Hepatic stellate cell (primary cell): ENCODE measurements around the gene GLI3.

Experiments used
- DNase-seq: peaks from one replicate; pipeline ENCODE4 v3.0.0; 2011; ENCODE audit warnings: low spot score

The GLI3 gene

GRCh38 chr7:42033480-42033879 is 203.5 kb downstream of the GLI3 start:
- DNase-seq: no peak

DNA sequence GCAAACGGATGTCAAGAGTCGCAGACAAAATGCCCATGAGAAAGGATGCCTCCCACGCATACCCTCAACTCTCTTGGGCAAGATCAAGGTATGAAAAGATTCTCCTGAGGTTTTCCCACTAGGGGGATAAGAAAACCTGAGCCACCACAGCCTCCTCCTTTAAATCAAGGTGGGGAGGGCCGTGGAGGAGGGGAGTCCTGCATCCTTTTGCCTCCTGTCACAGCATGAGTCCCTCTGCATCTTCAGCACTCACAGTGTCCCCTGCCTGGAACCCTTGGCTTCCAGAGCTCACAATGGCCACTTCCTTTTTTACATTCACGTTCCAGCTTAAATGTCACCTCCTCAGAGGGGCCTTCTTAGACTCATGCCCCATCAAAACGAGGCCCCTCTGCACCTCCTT is 207.6 kb downstream of the GLI3 start:
- no peak for DNase-seq

DNA sequence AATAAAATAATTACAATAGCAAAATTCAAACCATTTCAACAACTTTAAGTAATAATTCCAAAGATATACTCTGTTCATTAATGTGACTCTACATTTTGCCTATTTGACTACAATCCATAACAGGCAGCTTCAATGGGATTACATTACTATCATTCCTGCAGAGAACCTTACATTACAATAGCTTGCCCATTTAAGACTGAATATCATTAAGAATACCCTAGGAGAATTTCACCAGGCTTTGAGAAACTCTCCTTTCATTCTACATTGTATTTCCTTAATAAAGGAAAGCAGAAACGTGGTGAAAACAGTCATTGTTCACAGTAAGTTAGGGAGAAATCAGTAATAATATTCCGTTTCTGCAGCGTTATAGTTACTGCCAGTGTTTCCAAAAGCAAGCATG is 209.5 kb downstream of the GLI3 start:
- no peak for DNase-seq

- no peak for DNase-seq
These were observed 210.3 kb downstream of the GLI3 start for GRCh38 chr7:42026622-42027197.

- DNase-seq: no peak
These were observed 211.2 kb downstream of the GLI3 start for GRCh38 chr7:42025635-42026375.

DNA sequence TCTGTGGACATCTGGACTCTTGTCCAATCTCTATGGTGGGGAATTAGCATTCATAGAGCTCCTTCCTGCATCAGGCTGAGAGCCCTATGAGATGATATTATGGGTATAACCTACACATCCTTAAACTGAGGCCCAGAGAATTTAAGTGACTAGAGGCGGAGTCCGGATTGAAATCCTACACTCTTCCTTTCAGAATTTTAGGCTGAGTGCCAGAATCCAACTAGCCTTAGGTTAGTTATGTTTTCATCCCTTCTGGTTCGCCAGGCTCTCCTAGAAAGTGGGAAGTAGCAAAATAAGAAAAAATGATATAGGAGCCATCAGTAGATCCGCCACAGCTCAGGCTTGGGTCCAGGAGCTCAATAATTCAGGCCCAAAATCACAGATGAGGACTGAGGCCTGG is 212.5 kb downstream of the GLI3 start:
- DNase-seq: no peak

DNA sequence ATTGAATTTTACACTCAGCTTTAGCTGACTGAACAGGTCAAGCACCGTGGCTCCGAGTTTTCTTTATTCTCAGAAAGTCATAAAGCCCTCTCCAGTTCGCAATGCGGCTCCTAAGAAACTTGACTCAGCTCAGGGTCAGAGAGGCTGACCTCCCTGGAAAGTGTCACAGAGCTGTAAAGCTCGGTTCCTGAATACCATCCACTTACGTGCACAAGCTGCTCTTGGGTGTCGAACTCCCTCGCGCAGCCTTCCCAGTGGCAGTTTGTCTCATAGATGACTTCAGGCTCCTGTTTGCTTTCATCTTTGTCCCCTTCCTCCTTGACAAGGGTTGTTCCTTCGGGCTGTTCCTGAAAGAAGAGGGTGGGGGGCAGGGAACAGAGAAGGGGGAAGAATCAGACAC is 213.7 kb downstream of the GLI3 start:
- DNase-seq: no peak

DNA sequence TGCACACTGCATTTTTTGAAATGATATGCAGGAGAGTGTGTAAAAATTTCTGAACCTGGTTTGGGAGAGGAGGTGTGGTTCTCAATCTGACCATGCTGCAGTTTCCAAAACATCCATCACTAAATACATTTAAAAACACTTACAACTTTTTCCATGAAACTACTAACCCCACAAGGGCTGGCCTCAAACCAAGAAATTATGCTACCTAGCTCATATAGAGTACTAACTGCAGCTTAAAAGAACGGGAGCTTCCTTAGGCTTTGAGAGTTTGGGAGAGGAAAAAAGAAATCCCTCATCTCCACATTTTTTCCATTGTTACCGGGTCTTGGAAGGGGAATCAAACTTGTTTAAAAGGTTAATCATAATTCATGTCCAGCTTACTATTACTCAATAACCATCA is 214.2 kb downstream of the GLI3 start:
- no peak for DNase-seq

- DNase-seq: no peak
These were observed 215.0 kb downstream of the GLI3 start for GRCh38 chr7:42022056-42022455.

DNA sequence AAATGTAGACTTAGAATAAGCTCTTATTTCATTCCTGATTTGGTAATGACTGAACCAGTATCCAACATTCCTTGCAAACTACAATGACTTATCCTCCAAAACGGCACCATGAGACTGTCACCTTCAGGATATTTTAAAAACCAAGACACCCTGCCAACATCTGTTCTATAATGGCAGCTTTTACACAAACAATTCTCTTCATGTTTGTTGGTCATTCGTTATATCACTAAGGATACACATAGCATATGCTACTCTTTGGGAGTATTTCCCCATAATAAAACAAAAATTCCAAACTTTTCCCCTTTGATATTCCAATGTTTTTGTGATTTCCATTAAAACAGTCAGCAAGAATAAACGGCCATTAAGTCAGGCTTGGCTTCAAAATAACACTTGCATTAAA is 215.4 kb downstream of the GLI3 start:
- DNase-seq: no peak

DNA sequence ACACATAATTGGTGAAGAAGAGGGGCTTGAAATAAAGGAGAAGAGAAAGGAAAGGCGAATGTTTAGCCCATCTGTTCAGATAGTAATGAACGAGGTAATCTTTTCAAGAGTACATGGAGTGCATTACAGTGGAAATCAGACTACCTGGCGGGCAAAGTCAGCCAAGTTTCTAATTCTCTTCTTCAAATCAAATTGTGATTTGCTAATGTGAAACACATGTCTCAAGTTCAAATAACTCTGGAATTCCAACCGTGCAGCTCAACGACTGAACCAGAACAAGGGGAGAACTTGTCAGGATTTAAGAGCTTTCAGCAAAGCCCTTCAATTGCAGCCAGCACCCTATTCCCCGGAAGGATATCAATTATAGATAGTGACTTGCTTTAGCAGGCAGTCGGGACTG is 216.9 kb downstream of the GLI3 start:
- no peak for DNase-seq

DNA sequence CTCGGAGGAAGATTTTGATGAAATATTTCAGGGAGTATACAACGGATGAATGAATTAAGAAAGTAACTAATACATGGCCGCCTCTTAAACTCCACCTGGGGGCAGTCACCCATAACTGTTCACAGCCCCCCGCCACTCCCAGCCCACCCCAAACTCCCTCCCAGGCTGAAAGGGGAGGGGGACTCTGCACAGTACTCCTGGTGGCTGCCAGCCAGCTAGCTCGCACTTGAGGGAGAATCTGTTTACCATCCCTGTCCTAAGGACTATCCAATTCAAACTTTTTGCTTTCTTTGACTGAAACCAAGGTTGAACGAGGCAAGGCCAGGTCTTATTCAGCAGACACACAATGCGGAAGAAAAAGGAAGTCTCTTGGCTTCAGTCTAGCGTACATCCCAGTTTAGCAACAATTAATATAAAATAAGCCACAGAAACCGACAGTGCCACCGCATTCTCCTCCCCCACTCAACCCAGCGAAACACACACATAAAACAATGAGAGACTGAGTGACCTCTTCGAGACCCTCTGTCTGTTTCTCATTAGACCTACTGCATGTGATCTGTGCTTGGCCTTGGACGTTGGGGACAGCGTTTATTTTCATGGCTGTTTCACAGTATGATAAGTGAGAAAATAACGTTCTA is 219.5 kb downstream of the GLI3 start:
- DNase-seq: no peak

DNA sequence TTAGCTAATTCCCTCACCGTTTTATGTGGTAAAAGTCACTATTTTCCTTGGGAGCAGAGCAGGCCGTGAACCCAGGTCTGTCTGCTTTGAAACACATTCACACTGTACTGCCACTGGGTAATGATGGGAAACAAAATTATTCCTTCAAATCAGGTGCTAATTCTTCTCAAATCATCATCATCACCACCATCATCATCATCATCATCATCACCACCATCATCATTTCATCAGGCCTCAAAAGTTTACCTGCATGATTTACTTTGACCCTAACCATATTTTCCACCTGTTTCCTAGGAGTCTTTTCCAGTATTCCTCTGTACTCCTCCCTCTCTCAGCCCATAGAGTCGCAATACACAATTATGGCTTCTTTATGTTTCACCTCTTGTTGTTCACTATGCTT is 220.5 kb downstream of the GLI3 start:
- no peak for DNase-seq

DNA sequence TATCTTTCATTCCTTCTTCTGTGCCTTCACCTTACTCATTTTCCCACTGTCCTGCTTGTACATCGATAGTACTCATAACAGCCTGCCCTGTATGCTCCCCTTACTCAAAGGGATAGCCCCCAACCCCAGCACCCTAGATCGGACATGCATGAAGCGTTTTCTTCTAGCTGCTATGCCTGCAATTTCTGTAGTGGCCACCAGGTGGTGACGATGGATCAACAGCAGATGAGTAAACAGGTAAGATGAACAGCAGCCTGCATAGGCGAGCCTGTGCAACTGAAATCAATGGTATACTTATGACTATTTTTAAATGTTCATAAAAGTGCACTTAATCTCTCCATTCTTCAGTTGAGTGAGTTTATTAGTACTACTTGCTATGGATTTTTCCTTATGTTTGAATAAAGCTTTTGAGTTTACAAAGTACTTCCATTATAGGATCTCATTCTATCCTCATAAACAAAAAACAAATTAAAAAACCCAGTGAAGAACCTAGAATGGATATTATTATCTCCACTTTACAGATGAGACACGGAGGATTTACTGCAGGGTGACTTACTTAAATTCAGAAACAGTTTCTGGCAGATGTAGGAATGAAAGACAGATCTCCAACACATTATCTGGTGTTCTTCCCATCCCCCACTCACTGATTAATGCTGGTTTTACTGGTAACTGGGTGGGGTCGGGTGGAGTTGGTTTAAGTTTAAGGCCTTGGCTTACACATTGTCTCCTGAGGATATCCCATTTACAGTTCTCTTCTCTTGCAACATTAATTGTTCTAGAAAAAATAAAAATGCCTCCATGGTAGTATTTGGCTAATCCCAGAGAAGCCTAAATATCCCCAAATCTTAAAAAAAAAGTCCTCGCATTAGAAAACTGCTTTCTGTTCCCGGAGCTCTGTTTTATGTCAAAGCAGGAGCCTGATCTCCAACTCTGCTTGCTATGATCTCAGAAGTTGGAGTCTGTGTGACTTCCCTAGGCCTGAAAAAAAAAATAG is 222.1 kb downstream of the GLI3 start:
- no peak for DNase-seq

DNA sequence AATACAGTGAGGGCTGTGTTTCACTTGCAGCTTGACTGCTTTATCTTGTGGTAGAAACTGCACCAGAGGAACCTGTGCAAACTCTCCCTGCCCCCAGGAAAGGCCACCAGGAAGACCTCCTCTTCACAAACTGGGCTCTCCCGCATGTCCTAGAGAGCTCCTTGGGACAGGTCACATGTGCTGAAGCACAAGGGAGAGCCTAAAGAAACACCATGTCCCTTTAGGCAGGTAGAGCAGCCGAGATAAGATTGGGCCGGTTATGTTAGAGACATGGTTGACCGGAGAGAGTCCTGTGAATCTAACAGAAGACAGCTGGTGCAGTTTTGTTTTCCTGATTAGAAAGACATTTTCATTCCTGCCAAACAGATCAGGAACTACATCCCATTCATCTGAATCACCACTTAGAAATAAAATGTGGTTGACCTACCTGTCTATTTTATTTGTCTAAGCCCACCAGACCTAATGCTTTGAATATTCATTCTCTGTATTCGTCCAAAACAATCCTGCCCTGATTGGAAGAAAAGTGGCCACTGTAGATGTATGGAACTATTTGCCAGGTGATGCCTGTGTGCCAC is 224.1 kb downstream of the GLI3 start:
- DNase-seq: no peak

DNA sequence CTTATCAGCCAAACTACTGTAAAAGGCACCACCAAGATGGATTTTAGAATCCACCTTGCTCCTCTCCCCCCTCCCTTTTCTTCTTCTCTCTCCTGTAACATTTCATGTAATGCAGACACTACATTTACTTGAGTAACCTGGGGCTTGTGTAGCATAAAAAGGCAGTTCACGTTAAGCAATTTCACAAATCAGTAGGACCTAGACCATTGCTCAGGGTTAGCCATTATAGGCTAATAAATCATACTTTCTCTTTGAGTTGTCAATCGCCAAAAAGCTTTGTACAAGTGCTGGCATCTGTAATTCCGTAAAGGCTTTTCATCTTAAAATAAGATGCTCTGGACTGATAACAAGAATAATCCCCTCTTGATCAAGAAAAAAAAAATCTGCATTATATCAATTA is 224.7 kb downstream of the GLI3 start:
- DNase-seq: no peak

- DNase-seq: no peak
These were observed 225.2 kb downstream of the GLI3 start for GRCh38 chr7:42011846-42012245.

DNA sequence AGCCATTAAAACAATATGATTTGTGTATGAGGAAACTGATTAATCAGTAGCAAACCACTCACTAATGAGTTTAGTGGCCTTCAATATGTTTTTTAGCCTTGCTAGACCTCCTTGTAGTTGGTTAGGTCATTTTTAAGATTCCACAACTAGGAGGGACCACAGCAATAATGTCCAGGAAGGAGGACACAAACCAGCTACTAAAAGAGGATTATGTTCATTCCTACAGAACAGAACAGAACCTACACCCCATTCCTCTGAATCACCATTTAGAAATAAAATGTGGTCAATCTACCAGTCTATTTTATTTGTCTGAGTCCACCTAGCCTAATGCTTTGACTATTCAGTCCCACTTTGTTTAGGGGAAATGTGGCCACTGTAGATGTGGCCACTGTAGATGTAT is 226.3 kb downstream of the GLI3 start:
- DNase-seq: no peak

GRCh38 chr7:42006801-42007513 is 230.1 kb downstream of the GLI3 start:
- DNase-seq: no peak

DNA sequence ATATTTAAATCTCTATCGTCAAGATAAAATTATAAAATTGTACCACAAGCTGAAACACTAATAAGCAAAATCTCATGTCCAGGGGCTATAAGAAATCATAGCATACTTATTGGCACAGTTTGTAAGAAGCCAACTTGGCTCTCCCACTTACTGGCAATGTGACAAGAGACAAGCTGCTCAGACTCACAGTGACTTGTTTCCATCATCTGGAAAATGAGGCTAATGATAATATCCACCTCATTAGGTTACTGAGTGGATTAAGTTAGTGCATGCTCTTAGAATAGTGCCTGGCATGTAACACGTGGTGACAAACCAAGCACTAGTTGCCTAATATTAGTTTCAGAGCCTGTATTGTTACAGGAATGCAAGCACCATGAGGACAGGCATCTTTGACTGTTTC is 234.4 kb downstream of the GLI3 start:
- no peak for DNase-seq

DNA sequence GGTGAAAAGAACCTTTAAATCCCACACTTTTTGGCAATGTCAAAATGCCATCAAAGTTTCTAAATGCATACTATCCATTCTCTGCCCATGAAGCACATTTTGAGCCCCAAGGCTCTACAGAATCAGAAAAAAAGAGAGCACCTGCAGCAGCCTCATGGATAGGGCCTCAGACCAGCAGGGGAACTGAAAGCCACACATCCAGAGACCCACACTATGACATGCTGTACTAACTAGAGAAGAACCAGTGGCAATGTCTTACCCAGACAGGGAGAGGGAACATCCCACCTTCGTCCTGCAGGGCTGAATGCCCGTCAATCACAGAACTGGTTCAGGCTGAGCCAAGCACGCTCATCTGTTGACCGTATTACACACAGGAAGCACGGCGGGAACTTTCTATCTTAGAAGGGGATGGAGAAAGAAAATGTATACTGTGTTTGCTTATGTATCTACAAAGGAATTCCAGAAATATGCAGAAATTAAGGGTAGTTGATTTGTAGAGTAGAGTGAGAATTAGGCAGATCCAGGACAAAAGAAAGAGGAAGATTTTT is 237.2 kb downstream of the GLI3 start:
- no peak for DNase-seq
